ENCODE measurements around the gene RNF166.

The RNF166 gene

GRCh38 chr16:88654363-88655052, 51.7 kb downstream of the RNF166 start:
- Histone ChIP-seq H3K9me3 (ENCODE audit: control insufficient read depth, insufficient read depth, low read length) (no peaks in the 10 kb centered on the region), H3K4me3 (ENCODE audit: low read depth, low read length) (no peak overlapping the region), H3K36me3 (ENCODE audit: control insufficient read depth, insufficient read depth, low read length) (peaks cover 31% of the 10 kb centered on the region), H3K4me1 (ENCODE audit: control insufficient read depth, insufficient read depth, low read length) (peaks cover 4% of the 10 kb centered on the region), H3K27me3 (ENCODE audit: control insufficient read depth, insufficient read depth, low read length) (no peaks in the 10 kb centered on the region), H3K9ac (ENCODE audit: low read depth, low read length) (no peak overlapping the region)

GRCh38 chr16:88653596-88654362, 52.4 kb downstream of the RNF166 start:
- Histone ChIP-seq H3K36me3 (ENCODE audit: control insufficient read depth, insufficient read depth, low read length) (peaks cover 31% of the 10 kb centered on the region), H3K4me1 (ENCODE audit: control insufficient read depth, insufficient read depth, low read length) (peaks cover 4% of the 10 kb centered on the region), H3K9me3 (ENCODE audit: control insufficient read depth, insufficient read depth, low read length) (no peaks in the 10 kb centered on the region), H3K27me3 (ENCODE audit: control insufficient read depth, insufficient read depth, low read length) (no peaks in the 10 kb centered on the region), H3K9ac (ENCODE audit: low read depth, low read length) (no peak overlapping the region), H3K4me3 (ENCODE audit: low read depth, low read length) (no peak overlapping the region)

DNA sequence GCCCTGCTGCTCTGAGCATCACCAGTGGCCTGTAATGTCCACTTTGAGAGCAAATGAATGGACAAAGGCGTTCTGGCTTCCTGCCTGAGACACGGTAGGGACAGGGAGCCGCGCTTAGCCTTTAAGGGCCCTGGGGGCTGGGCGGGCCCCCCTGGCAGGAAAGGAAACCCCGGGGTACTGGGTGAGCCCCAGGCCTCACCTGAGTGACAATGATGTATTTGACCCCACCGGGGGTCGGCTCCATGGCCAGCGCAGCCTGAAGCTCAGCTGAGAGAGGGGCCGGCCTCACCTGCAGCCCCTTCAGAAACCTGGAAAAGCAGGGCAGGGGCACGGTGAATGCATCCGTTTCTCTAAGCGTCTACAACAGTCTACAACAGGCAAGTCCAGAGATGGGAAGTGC, 53.1 kb downstream of the RNF166 start:
- H3K36me3 ChIP-seq (ENCODE audit: control insufficient read depth, insufficient read depth, low read length) = peaks cover 29% of the 10 kb centered on the region

GRCh38 chr16:88652762-88653063, 53.5 kb downstream of the RNF166 start:
- Histone ChIP-seq H3K4me3 (ENCODE audit: low read depth, low read length) (no peak overlapping the region), H3K27me3 (ENCODE audit: control insufficient read depth, insufficient read depth, low read length) (no peaks in the 10 kb centered on the region), H3K9me3 (ENCODE audit: control insufficient read depth, insufficient read depth, low read length) (no peaks in the 10 kb centered on the region), H3K36me3 (ENCODE audit: control insufficient read depth, insufficient read depth, low read length) (peaks cover 28% of the 10 kb centered on the region), H3K9ac (ENCODE audit: low read depth, low read length) (no peak overlapping the region), H3K4me1 (ENCODE audit: control insufficient read depth, insufficient read depth, low read length) (peaks cover 4% of the 10 kb centered on the region)

More for the DNA sequence above, 53.1 kb downstream of the RNF166 start:
- Histone ChIP-seq H3K9me3 (ENCODE audit: control insufficient read depth, insufficient read depth, low read length) (no peaks in the 10 kb centered on the region), H3K4me3 (ENCODE audit: low read depth, low read length) (no peak overlapping the region), H3K27me3 (ENCODE audit: control insufficient read depth, insufficient read depth, low read length) (no peaks in the 10 kb centered on the region), H3K4me1 (ENCODE audit: control insufficient read depth, insufficient read depth, low read length) (peaks cover 4% of the 10 kb centered on the region), H3K9ac (ENCODE audit: low read depth, low read length) (no peak overlapping the region)

GRCh38 chr16:88651989-88652761, 54.0 kb downstream of the RNF166 start:
- H3K36me3 ChIP-seq (ENCODE audit: control insufficient read depth, insufficient read depth, low read length) = peaks cover 26% of the 10 kb centered on the region
- no peaks in the 10 kb centered on the region for H3K27me3 ChIP-seq (ENCODE audit: control insufficient read depth, insufficient read depth, low read length)
- H3K9ac ChIP-seq (ENCODE audit: low read depth, low read length) = no peak overlapping the region
- H3K4me1 ChIP-seq (ENCODE audit: control insufficient read depth, insufficient read depth, low read length) = peaks cover 4% of the 10 kb centered on the region
- H3K9me3 ChIP-seq (ENCODE audit: control insufficient read depth, insufficient read depth, low read length) = no peaks in the 10 kb centered on the region
- no peak overlapping the region for H3K4me3 ChIP-seq (ENCODE audit: low read depth, low read length)

DNA sequence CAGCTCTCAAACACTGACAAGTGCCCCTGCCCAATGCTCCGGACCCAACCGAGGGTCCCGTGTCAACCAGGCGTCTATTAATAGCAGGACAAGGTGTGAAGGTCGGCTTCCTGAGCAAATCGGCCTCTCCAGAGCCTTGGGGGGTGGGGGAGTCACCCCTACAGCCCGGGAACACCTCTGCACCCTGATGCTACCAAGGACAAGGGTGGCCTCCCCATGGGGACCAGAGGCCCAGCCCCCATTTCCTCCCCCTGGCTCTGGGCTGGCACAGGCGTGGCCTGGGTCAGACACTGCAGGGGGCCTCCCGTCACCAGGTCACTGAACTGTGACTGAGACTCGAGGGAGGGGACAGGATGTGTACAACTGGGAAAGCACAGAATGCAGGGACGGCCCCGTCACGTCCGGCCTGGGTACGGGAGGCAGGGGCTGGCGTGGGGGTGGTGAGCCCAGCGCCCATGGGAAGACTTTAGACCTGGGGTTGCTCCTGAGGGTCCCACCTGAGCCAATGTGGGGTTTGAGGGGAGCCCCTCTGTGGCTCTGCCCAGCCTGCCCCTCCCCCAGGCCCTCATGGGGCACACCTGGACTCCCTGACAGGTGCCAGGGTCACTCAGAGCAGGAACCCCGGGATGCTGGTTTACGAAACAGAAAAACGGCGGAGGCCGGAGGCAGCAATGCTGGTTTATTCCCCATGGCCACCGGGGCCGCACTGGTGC, 54.8 kb downstream of the RNF166 start:
- Histone ChIP-seq H3K27me3 (ENCODE audit: control insufficient read depth, insufficient read depth, low read length) (no peaks in the 10 kb centered on the region), H3K36me3 (ENCODE audit: control insufficient read depth, insufficient read depth, low read length) (peaks cover 26% of the 10 kb centered on the region), H3K4me1 (ENCODE audit: control insufficient read depth, insufficient read depth, low read length) (peaks cover 4% of the 10 kb centered on the region), H3K9ac (ENCODE audit: low read depth, low read length) (peak overlapping the region; percentile 47), H3K9me3 (ENCODE audit: control insufficient read depth, insufficient read depth, low read length) (no peaks in the 10 kb centered on the region), H3K4me3 (ENCODE audit: low read depth, low read length) (peak overlapping the region; percentile 53)

GRCh38 chr16:88650749-88651275, 55.4 kb downstream of the RNF166 start, which contains the start of gene CYBA:
Gene CYBA, minus strand, starts transcription at chr16:88651053. Its CDS starts 40 bp downstream, at chr16:88651013.
- Histone ChIP-seq H3K4me3 (ENCODE audit: low read depth, low read length) (peak within 1 kb of the TSS; percentile 88), H3K36me3 (ENCODE audit: control insufficient read depth, insufficient read depth, low read length) (peaks cover 22% of the 10 kb centered on the region), H3K27me3 (ENCODE audit: control insufficient read depth, insufficient read depth, low read length) (no peaks in the 10 kb centered on the region), H3K4me1 (ENCODE audit: control insufficient read depth, insufficient read depth, low read length) (peaks cover 4% of the 10 kb centered on the region), H3K9ac (ENCODE audit: low read depth, low read length) (peak within 1 kb of the TSS; percentile 91), H3K9me3 (ENCODE audit: control insufficient read depth, insufficient read depth, low read length) (no peaks in the 10 kb centered on the region)

- Histone ChIP-seq H3K4me1 (ENCODE audit: control insufficient read depth, insufficient read depth, low read length) (peaks cover 4% of the 10 kb centered on the region), H3K27me3 (ENCODE audit: control insufficient read depth, insufficient read depth, low read length) (no peaks in the 10 kb centered on the region), H3K9me3 (ENCODE audit: control insufficient read depth, insufficient read depth, low read length) (no peaks in the 10 kb centered on the region), H3K9ac (ENCODE audit: low read depth, low read length) (peak overlapping the region; percentile 91), H3K4me3 (ENCODE audit: low read depth, low read length) (peak overlapping the region; percentile 88), H3K36me3 (ENCODE audit: control insufficient read depth, insufficient read depth, low read length) (peaks cover 20% of the 10 kb centered on the region)
Measured at GRCh38 chr16:88649924-88650748, 56.1 kb downstream of the RNF166 start.

DNA sequence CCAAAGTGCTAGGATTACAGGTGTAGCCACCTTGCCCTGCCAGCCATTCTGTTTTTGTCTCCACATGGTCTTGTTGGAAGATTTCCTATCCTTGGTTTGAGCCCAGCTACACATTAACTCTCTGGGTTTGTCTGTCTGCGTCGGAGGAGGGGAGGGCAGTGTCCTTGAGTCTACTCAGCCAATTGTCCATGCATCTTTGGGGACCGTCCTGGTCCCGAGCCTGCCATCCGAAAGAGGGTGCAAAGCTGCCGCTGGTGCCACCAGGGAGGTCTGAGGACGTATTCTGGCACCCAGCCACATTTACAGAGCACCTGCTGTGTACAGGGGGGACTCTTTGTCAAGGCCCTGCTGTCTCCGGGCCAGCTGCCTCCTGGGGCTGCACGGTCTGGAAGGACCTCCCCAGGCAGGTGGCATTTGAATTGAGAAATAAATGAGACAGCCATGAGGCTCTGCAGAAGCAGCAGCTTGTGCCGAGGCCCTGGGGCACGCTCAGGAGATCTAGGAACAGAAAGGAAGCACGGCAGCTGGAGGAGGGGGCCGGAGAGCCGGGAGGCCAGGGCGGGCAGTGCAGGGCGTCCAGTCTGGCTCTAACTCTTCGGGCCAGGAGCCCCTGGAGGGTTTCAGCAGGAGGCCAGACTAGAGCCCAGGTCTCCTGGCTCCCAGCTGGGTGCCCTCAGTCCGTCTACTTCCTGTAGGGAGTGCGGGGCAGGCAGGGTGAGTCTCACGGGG, 56.8 kb downstream of the RNF166 start:
- H3K9ac ChIP-seq (ENCODE audit: low read depth, low read length) = no peak overlapping the region
- H3K9me3 ChIP-seq (ENCODE audit: control insufficient read depth, insufficient read depth, low read length) = no peaks in the 10 kb centered on the region
- peaks cover 15% of the 10 kb centered on the region for H3K36me3 ChIP-seq (ENCODE audit: control insufficient read depth, insufficient read depth, low read length)
- peak overlapping the region; percentile 88 for H3K4me3 ChIP-seq (ENCODE audit: low read depth, low read length)
- no peaks in the 10 kb centered on the region for H3K27me3 ChIP-seq (ENCODE audit: control insufficient read depth, insufficient read depth, low read length)
- peaks cover 4% of the 10 kb centered on the region for H3K4me1 ChIP-seq (ENCODE audit: control insufficient read depth, insufficient read depth, low read length)
